Kidney (tissue), 14 donors: ENCODE data around the gene VCAM1. TPM values are rescaled to one million over a fixed set of nuclear protein-coding genes. Genes with fewer than 3 reads are reported as not detected.

ENCODE experiments used
- DNase-seq, 5 donors: peaks; one replicate each; pipeline ENCODE4 v3.0.0-alpha.2; 2013 to 2020
- FAIRE-seq: peaks from 2 replicates; lab custom pipeline; 2012; peaks lifted over from hg19 to GRCh38; lab: Jason Lieb, UNC
- H3K27ac ChIP-seq, 2 donors: one replicate each; pipeline ENCODE4 v1.7.0; 2013; ENCODE audit warnings: low read depth in 2 of 2, low read length in 2 of 2, inconsistent platforms in 1 of 2
- H3K27me3 ChIP-seq: one replicate; pipeline ENCODE4 v1.7.1; 2013; ENCODE audit warnings: low read length, inconsistent platforms; ENCODE audit not compliant: control insufficient read depth, insufficient read depth
- H3K36me3 ChIP-seq, 3 donors: one replicate each; pipeline versions ENCODE4 v1.7.0 to v1.7.1; 2013; ENCODE audit warnings: low read length in 3 of 3, control low read depth in 1 of 3, inconsistent platforms in 1 of 3; ENCODE audit not compliant: insufficient read depth in 3 of 3, control insufficient read depth in 2 of 3
- H3K4me1 ChIP-seq, 3 donors: one replicate each; pipeline versions ENCODE4 v1.7.0 to v1.7.1; 2013; ENCODE audit warnings: low read length in 3 of 3, inconsistent platforms in 1 of 3, low read depth in 1 of 3; ENCODE audit not compliant: control insufficient read depth in 2 of 3, insufficient read depth in 2 of 3
- H3K4me3 ChIP-seq, 3 donors: one replicate each; pipeline versions ENCODE4 v1.7.0 to v1.8.1; 2013; ENCODE audit warnings: low read length in 3 of 3, control low read depth in 1 of 3, inconsistent platforms in 1 of 3
- H3K9ac ChIP-seq, 3 donors: one replicate each; pipeline versions ENCODE4 v1.7.0 to v1.7.1; 2013; ENCODE audit warnings: low read length in 3 of 3, control low read depth in 1 of 3, inconsistent platforms in 1 of 3
- H3K9me3 ChIP-seq, 3 donors: one replicate each; pipeline versions ENCODE4 v1.7.0 to v1.7.1; 2013; ENCODE audit warnings: low read length in 3 of 3, control low read depth in 1 of 3, inconsistent platforms in 1 of 3; ENCODE audit not compliant: control insufficient read depth in 2 of 3, insufficient read depth in 1 of 3
- CTCF ChIP-seq: IDR thresholded peaks from 3 replicates; pipeline ENCODE4 v1.5.1; 2012; ENCODE audit warnings: mild to moderate bottlenecking, moderate library complexity, borderline replicate concordance; ENCODE audit not compliant: insufficient read depth; ENCODE audit errors: extremely low read depth
- intact Hi-C: fragments of 100-400 bp; cut with DNase I; formaldehyde crosslinking; loops from one replicate; pipeline ENCODE4 v1.11.1; 2022
- polyA plus RNA-seq: library from polyadenylated mRNA; stranded (reverse); fragments of 350-450 nt; fragmentation: Illumina TruSeq; extraction: RNeasy Lipid Tissue Mini Kit (QIAGEN cat#74804); gene quantifications from one replicate; pipeline ENCODE4 v1.2.3, GENCODE V29; 2014; ENCODE audit warnings: low read depth, low replicate concordance; ENCODE audit not compliant: insufficient read depth
- total RNA-seq: library from RNA; stranded (reverse); fragmentation: NEBNext Ultra II Directional; extraction: Animal tissue kit (Norgen Biotek cat#: 25700); gene quantifications from one replicate; pipeline ENCODE4 v1.2.1, GENCODE V29; 2021
- donor health status: control.
- donor health status: control.
- donor health status: control.
- donor health status: control.
- donor health status: control.
- donor health status: DM: yes; HTN: yes; CAD: no.
- donor health status: Normal renal cell carcinoma (clear cell type).

Gene VCAM1
- total and polyA plus RNA-seq, 2 donors from 2014 or later: 46.0 to 539 TPM

GRCh38 chr1:100769906-100770646, 50.5 kb downstream of the VCAM1 start:
- Histone ChIP-seq H3K36me3 (no peaks in the 10 kb centered on the region), H3K4me3 (no peak overlapping the region), H3K9ac (no peak overlapping the region), H3K27me3 (no peaks in the 10 kb centered on the region), H3K27ac (no peak overlapping the region), H3K9me3 (no peaks in the 10 kb centered on the region), H3K4me1 (no peaks in the 10 kb centered on the region)
- intact Hi-C loops: no loop called here
- FAIRE-seq (no peak), DNase-seq (no peak)
- no peak for TF ChIP-seq CTCF

- Histone ChIP-seq H3K27me3 (no peaks in the 10 kb centered on the region), H3K4me3 (no peak overlapping the region), H3K36me3 (no peaks in the 10 kb centered on the region), H3K4me1 (no peaks in the 10 kb centered on the region), H3K9me3 (no peaks in the 10 kb centered on the region), H3K27ac (no peak overlapping the region), H3K9ac (no peak overlapping the region)
- intact Hi-C loops: no loop called here
- FAIRE-seq (no peak), DNase-seq (no peak)
- TF ChIP-seq CTCF: no peak
Observed at GRCh38 chr1:100773444-100773843, 53.9 kb downstream of the VCAM1 start.

- Histone ChIP-seq H3K27ac (no peak overlapping the region), H3K9me3 (no peaks in the 10 kb centered on the region), H3K9ac (no peak overlapping the region), H3K36me3 (no peaks in the 10 kb centered on the region), H3K4me3 (no peak overlapping the region), H3K27me3 (no peaks in the 10 kb centered on the region), H3K4me1 (no peaks in the 10 kb centered on the region)
- no peak for DNase-seq
- no peak for FAIRE-seq
- no peak for TF ChIP-seq CTCF
- intact Hi-C loops: no loop called here
Observed at GRCh38 chr1:100774370-100774769, 54.8 kb downstream of the VCAM1 start.
